ENCODE results near the gene TLK1.

TLK1 gene

DNA sequence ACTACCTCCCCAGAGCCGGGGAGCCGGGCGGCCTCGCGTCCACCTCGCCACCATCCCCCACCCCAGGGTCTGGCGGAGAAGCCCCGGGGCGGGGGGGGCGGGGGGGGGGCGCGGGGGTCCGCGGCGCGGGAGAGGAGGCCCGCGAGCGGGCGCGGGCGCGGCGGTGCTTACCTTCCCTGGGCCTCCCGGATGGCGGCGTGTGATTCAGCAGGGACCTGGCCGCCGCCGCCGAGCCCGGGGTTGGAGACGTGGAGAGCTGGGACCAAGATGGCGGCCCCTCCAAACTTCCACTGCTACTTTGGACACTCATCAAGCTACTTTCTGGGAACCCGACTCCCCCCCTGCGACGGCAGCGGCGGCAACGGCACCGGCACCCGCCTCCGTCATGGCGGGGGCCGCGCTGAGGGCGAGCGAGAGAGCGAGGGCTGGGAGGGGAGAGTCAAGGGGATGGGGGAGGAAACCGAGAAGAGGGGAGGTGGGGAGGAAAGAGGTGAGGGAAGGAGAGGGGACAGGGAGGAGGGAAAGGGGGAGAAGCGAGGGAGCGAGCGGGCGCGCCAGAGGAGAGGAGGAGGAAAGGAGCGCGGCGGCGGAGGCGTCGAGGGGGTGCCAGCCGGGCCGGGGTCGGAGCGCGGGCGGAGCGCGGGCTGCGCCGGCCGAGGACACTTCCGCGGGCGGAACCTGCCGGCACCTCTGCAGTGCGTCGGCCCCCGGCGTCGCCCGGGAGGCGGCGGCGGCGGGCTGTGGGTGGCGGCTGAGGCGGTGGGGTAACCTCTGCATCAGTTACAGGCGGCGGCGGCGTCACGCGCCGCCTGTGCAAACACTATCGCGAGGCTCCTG, at the start of gene TLK1:
TSS of gene TLK1 (minus strand) at position 775 of the 837 bp plus-strand sequence. CDS start at position 310, 465 bp downstream.
- DNase-seq (ENCODE audit: low read depth in 2 of 2), result peak; percentile 45 to 54

DNA sequence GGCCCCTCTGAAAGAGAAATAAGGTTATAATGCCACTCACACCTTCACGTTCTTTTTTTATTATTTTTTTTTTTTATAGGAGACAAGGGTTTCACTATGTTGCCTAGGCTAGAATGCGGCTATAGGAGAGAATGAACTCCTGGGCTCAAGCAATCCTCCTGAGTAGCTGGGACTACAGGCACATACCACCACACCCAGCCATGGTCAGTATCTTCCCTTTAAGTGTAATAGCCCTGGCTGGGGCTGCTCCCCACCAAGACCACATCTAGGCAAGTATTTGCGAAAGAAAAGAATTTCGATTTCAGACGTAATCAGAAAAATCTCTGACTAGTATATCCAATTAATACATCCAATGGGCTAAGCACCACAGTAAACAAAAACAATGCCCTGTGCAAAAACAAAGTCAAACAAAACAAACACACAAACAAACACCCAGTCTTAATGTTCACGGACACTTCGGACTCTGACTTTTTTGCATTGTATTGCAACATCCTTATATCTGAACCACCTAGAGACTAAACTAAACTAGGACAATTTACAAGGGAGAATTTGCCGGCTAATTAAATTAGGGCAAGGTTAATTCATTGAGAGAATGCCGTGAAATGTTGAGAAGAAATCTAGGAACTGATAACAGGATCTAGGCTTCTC, 49.6 kb upstream of the TLK1 start:
- DNase-seq (ENCODE audit: low read depth in 2 of 2), result no peak

DNA sequence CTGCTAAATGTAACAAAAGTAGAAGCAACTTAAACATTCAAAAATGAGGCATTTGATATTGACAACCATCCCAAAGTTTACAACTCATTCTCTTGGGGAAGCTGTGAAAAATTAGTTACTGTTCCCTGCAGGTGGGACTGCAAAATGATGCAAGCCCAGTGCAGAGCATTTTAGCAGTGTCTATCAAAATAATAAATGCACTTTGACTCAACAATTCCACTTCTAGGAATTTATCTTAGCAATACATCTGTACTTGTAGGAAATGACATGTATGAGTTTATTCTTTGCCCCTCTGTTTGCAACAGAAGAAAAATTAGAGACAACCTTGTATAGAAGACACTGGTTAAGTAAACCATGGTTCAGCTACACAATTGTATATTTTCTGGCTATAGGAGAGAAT, 48.0 kb upstream of the TLK1 start:
- no peak for DNase-seq (ENCODE audit: low read depth in 2 of 2)

DNA sequence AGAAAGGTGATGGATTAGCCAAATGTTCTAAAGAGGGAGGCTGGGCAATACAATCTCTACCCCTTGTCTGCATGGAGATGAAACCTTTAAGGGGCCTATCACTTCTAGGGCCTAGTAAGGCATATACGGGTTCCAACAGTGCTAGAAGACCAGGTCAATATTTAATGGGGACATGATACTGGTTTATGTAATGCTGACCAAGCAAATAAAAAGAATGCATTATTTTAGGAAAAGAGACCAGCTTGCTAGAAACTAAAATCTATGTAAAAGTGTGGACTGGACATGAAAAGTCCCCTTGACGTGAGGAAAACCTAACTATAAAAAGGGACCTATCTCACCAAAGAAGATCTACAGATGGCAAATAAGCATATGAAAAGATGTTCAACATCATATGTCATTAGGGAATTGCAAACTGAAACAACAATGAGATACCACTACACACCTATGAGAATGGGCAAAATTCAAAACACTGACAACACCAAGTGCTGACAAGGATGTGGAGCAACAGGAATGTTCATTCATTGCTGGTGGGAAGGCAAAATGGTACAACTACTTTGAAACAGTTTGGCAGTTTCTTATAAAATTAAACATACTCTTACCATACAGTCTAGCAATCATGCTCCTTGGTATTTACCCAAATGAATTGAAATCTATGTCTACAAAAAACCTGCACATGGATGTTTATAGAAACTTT, 45.9 kb upstream of the TLK1 start:
- DNase-seq (ENCODE audit: low read depth in 2 of 2), result no peak

DNA sequence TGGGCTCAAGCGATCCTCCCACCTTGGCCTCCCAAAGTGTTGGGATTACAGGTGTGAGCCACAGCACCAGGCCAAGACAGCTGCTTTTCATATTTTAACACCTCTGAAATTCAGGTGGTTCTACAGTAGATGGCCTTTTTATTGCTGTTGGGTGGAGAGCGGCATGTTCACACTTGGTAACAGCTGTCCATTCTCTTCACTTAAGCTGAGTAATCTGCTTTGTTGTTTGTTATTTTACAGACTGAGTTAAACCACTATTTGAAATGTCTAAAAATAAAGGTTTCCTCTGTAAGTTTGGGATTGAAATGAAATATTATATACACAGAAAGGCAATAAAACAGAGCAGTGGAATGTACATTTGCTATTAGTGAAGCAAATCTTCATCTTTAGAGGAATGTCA, 44.9 kb upstream of the TLK1 start:
- DNase-seq (ENCODE audit: low read depth in 2 of 2), result no peak

DNA sequence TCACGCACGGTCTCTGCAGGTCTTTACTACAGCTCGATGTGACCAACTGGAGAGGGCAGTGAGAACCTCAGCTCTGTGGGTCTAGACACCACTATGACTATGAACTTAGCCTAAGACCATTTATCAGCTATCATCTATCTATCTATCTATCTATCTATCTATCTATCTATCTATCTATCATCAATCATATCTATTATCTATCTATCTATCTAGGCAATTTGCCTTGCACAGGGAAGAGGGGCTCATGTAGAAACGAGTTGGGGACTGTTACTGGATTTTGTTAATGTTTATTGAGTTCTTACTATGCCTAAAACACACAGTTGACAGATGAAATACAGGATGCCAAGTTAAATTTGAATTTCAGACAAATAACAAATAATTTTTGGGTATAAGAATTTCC, 41.1 kb upstream of the TLK1 start:
- DNase-seq (ENCODE audit: low read depth in 2 of 2), result no peak

DNA sequence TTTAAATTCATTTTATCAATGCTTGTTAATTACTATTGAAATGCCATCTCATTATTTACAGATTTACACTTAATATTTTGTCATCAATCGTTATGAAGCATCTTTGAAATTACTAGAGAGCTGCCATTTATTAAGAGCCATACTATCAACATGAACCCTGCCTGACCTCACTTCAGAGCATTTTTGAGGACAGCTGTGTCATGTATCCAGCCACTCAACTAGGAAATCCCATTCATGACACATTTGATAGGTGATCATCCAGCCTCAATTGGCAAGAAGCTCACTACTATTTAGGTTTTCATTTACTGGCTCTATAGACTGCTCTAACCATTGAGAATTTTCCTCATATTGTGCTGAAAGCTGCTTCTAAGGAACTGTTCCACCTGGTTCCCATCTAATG, 40.6 kb upstream of the TLK1 start:
- DNase-seq (ENCODE audit: low read depth in 2 of 2), result no peak

DNA sequence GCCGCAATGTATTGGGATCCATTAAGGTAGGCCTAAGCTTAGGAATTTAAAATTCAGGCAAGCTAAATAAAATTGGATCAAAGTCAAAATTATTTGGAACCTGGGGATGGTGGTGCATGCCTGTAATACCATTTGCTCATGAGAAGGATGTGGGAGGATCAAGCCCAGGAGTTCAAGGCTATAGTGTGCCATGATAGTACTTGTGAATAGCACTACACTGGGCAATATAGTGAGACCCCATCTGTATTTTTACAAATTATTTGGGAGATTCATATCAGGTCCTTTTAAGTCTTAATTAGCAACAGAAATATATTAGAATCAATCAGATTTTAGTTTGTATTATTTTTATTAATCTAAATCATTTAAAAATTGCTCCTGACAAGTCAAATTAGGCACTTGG, 39.8 kb upstream of the TLK1 start:
- no peak for DNase-seq (ENCODE audit: low read depth in 2 of 2)

DNA sequence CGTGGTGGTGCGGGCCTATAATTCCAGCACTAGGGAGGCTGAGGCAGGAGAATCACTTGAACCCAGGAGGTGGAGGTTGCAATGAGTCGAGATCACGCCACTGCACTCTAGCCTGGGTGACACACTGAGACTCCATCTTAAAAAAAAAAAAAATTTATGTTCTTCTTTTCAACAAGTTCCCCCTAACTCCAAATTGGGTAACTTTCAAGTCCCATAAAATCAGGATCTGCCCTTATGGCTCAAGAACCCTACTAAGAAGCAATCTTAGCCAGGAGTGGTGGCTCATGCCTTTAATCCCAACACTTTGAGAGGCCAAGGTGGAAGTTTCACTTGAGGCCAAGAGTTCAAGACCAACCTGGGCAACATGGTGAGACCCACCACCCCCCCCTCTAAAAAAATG, 30.3 kb upstream of the TLK1 start:
- DNase-seq (ENCODE audit: low read depth in 2 of 2), result no peak

DNA sequence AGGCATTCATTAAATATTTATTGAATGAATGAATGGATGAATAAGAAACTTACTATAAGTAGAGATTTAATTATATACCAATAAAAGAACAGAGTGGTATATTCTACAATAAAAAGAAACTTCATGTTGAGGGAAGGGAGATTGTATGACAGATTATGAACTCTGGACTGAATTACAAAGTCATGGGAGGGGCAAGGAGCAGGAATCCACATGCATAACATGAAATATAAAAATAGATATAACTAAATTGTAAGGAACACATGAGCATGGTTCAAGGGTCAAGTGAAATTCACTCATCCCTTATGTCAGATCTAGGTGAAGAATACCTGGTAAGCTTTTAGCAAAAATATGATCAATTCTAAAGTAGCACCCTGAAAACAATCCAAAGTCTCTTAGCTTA, 27.1 kb upstream of the TLK1 start:
- DNase-seq (ENCODE audit: low read depth in 2 of 2), result no peak

DNA sequence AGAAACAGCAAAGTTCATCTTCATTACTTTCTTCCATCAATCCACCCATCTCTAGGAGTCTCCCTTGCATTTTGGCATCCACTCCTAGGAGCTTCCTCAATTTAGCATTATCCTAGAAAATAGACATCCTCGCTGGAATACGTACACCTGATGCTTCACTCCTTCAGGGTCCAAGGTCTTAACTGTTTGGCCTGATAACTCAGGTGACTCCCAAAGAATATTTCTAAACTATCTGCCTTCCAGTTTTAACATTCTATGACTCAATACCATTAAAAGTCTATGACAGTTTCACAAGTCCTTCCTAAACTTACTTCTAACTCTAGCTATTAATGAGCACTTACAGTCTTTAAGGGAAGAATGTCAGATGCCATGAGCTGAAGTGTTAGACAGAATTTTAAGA, 26.5 kb upstream of the TLK1 start:
- no peak for DNase-seq (ENCODE audit: low read depth in 2 of 2)

DNA sequence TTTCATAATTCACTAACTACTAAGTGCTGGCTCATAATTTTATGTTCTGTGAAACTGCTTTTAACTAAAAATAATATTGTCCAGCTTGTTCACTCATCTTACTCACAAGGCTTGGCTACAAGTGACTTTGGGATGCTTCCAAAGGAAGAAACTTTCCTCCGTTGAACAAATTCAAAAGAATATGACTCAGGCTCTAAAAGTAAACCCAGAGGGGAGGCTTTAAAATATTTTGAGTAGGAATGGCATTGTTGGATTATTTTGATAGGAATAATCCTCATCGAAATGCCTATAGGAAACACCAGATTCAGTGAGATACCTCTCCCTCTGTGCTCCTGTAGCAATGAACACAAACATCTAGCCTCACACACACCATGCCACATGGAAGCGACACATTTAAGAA, 25.2 kb upstream of the TLK1 start:
- no peak for DNase-seq (ENCODE audit: low read depth in 2 of 2)

DNA sequence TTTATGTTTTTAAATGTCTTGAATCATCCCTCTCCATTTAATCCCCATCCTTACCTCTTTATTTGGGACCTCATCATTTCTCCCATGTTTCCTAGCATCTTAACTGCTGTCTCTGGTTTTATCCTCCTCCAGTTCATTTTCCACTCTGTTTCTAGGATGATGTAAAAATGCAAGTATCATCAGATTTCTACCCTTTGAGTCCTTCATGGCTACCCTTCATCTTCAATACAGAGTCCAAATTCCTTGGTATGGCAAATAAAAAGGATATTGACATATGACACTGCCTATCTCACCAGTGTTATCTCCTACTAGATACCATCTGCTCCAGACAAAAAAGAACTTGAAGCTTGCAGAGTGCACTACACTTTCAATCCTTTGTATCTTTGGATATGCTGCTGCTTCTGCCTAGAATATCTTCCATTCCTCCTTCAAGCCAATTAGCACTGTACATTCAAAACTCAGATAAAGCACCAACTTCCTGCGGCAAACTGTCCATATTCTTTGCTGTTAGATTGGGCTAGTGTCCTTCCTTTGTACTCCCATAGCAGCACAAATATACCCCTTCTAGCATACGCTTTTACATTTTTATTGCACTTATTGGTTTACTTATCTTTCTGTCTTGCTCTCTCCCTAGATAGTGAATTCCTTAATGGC, 24.6 kb upstream of the TLK1 start:
- DNase-seq (ENCODE audit: low read depth in 2 of 2), result no peak

DNA sequence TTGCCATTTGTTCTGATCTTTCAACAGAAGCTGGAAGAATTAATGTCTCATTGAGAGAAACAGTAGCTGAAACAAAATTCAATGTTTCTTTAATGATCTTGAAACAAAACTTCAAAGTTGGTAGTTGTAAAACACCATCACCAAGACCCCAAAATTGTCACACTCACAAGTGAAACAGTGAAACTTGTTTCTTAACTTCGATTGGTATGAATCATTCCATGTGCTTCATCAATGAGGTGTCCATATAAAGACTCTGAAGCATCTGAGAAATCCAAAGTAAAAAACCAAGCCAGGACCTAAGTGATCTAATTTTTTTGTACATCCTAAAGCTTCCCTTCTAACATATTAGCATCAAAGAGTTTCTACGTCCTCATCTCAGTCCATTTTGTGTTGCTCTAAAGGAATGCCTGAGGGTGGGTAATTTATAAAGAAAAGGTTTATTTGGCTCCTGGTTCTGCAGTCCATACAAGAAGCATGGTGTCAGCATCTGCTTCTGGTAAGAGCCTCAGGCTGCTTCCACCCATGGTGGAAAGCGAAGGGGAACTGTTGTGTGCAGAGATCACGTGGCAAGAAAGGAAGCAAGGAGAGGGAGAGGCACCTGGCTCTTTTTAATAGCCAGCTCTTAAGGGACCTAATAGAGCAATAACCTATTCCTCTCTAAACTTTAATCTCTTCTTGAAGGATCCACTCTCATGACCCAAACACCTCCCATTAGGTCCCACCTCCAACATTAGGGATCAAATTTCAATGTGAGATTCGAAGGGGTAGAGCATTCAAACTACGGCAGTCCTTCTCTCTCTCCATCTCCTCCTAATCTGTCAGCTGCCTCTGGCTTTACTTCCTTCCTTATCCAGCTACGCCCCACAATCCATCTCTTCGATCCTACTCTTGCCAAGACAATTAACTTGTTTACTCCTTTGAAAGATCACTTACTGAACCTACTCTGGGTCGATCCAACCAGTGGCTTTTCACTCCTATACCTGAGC, 20.7 kb upstream of the TLK1 start:
- DNase-seq (ENCODE audit: low read depth in 2 of 2), result no peak

DNA sequence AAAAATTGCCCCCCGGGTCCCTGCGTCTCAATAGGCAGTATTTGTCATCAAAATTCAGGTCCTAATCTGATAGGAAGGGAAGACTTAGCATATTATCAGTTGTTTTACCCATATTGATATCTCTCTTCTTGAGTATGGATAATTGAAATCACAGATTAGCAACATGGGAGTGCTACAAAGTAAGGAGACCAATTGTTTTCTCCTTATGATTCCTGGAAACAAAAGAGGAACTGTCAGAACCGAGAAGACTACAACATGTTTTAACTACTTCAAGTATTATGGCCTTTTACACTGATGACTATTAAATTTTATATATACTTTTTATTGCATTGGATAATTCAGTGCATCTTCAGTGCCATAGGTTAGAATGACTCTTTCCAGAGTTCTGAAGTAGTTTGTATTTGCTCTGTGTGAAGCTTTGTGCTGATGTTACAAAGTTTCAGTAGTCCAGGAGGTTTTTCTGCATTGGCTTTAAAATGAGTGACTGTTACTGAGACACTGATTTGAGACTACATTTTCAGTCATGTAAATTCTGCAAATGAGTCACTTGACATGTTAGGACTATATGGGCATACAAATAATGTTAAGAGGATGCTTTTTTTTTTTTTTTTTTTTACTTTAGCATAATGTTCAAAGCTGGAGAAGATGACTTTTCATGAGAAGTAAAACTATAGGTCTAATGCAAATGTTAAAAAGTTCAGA, 19.7 kb upstream of the TLK1 start:
- DNase-seq (ENCODE audit: low read depth in 2 of 2), result no peak

DNA sequence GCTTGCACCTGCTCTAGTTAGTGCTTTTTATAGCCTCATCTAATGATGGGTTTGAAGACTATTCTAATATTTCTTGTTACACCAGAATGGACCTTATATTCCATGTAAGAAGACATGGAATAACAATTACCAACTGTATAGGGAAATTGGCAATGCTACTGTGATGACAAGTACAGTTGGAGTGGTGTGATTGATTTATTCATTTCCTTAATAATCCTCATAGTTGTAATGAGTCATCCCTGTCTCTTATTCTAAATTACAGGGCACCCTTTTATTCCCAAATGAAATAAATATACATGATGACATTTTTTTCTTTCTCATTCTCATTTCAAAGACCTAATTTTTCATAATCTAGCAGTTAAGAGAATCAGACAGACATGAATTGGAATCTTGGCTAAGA, 18.3 kb upstream of the TLK1 start:
- DNase-seq (ENCODE audit: low read depth in 2 of 2), result no peak

DNA sequence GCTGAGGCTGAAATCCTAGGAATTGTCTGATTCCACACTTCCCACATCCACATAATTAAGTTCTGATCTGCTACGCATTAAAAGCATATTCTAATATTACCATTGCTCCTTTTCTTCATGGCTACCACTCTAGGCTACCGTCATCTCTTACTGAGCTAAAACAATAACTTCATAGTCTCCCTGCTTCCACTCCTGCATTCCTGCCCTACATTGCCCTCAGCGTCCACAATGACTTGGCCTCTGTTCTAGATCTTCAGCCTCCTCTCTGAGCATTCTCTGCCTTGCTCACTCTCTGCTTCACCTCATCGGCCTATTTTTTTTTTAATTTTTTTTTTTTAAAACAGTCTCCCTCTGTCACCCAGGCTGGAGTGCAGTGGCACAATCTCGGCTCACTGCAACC, 15.8 kb upstream of the TLK1 start:
- no peak for DNase-seq (ENCODE audit: low read depth in 2 of 2)

DNA sequence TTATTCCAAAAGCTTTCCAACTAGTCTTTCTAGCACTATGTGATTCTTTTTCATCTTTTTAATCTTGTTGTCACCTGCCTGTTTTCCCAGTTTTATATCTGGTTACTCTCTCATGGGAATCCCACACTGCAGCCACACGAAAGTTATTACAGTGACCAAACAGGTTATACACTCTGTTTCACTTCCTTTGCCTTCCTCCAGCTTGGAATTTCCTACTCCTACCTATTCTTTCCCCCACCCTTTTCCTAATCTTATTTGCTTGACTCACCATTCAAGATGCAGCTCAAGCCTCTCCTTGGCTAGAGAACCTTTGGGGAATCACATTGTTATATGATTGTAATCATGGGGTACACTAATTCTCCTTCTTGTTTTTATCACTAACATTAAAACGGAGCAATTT, 13.4 kb upstream of the TLK1 start:
- no peak for DNase-seq (ENCODE audit: low read depth in 2 of 2)

DNA sequence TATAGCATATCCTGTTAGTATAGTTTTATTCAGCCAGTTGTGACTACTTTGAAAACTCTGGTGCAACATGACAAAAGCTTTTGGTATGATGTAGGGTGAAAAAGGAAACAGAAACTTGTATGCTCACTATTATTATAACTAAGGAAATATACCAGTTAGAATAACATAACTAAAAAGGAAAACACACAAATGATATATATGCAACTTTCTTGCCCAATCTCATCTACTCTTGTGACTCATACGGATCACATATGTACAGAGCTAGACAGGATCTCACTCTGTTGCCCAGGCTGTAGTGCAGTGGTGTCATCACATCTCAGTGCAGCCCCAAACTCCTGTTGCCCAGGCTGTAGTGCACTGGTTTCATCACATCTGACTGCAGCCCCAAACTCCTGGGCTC, 12.4 kb upstream of the TLK1 start:
- DNase-seq (ENCODE audit: low read depth in 2 of 2), result no peak

DNA sequence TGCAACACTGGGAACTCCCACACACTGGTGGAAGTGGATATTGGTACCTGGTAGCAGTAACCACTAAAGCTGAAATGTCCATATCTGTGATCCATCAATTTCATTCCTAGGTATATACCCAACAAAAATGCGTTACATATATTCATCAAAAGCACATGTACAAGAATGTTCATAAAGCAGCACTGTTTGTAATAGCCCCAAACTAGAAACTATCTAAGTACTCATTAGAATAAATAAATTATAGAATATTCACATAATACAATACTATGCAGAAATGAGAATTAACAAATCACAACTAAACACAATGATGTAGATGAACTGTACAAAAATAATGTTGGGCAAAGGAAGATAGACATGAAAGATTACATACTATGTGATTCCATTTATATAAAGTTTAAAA, 11.1 kb upstream of the TLK1 start:
- DNase-seq (ENCODE audit: low read depth in 2 of 2), result no peak

DNA sequence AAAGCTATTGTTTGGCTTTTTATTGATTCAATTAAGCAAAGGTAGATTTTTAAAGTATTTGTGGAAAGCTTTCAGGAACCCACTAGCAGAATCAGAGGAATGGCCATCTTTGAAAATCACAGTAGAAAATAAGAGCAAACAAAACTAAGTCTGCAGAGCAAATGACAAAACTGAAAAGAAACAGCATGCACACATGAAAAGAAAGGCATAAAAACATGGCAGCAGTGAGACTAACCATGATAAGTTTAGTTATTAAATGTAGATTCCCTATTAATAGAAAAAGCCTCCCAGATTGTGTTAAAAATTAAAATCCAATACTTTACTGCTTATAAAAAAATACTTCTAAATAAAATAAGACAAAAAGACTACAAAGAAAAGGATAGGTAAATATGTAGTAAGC, 9.1 kb upstream of the TLK1 start:
- no peak for DNase-seq (ENCODE audit: low read depth in 2 of 2)
